AG04449 (cell line): Measurements from ENCODE around the gene MMP17.

ENCODE experiments used
- CTCF ChIA-PET: fragments of 350-600 bp; formaldehyde crosslinking; extraction: SDS; loops from one replicate; lab custom pipeline; 2021; ENCODE audit warnings: antibody characterized with exemption; lab: Yijun Ruan, JAX
- POLR2A ChIA-PET: fragments of 400-600, 350-600 bp; formaldehyde crosslinking; extraction: SDS; loops from one replicate; lab custom pipeline; 2020; ENCODE audit warnings: antibody characterized with exemption, inconsistent platforms; lab: Yijun Ruan, JAX
- DNase-seq: peaks from one replicate; pipeline ENCODE4 v3.0.0-alpha.2; 2010; ENCODE audit warnings: low read depth, low spot score
- H3K4me3 ChIP-seq: 2 replicates; pipeline ENCODE4 v1.5.1; 2011; ENCODE audit warnings: low read depth, mild to moderate bottlenecking, control low read depth, low read length
- TF ChIP-seq, protein P1 (sequence below): IDR thresholded peaks from one replicate; pipeline ENCODE4 v1.5.1; 2011; ENCODE audit warnings: mild to moderate bottlenecking, moderate library complexity, low read length, control low read depth, inconsistent platforms; ENCODE audit not compliant: insufficient read depth; ENCODE audit errors: missing control alignments

The MMP17 gene

DNA sequence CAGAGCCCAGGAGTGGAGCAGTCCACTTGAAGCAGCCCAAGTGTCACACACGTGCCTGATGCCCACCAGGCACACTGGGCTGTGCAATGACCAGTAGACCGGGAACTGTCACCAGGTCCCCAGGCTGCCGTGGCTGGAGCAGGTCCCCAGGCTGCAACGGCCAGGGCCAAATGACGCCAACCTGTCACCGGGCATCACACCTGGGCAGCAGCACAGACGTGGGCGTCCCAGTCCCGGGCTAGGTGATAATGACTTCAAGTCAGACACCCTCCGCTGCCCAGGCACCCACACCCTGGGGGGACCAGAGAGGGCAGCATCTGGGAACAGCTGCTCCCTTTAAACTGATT is 30.6 kb upstream of the MMP17 start:
- DNase-seq = no peak
- POLR2A ChIA-PET = no interaction called here
- TF ChIP-seq, protein P1, sequence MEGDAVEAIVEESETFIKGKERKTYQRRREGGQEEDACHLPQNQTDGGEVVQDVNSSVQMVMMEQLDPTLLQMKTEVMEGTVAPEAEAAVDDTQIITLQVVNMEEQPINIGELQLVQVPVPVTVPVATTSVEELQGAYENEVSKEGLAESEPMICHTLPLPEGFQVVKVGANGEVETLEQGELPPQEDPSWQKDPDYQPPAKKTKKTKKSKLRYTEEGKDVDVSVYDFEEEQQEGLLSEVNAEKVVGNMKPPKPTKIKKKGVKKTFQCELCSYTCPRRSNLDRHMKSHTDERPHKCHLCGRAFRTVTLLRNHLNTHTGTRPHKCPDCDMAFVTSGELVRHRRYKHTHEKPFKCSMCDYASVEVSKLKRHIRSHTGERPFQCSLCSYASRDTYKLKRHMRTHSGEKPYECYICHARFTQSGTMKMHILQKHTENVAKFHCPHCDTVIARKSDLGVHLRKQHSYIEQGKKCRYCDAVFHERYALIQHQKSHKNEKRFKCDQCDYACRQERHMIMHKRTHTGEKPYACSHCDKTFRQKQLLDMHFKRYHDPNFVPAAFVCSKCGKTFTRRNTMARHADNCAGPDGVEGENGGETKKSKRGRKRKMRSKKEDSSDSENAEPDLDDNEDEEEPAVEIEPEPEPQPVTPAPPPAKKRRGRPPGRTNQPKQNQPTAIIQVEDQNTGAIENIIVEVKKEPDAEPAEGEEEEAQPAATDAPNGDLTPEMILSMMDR = no peak
- H3K4me3 ChIP-seq = no peak overlapping the region
- CTCF ChIA-PET = no interaction called here

DNA sequence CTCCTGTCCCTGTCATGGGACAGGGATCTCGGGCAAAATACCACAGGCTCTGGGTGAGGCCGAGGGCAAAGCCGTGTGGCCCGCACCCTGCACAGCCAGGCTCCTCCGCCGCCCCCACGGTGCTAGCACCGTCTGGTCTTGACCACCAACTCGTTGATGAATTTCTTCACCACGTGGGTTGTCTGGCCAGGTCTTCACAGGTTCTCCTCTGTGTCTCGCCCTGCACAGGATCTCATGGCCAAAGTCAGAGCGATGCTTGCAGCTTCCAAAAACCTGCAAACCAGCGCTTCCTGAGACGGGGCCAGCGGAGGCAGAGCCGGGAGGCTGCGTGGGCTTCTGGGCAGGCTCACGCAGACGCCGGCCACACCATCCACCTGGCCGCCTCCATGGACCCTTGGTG is 29.0 kb upstream of the MMP17 start:
- POLR2A ChIA-PET = no interaction called here
- TF ChIP-seq, protein P1 = no peak
- CTCF ChIA-PET = no interaction called here

DNA sequence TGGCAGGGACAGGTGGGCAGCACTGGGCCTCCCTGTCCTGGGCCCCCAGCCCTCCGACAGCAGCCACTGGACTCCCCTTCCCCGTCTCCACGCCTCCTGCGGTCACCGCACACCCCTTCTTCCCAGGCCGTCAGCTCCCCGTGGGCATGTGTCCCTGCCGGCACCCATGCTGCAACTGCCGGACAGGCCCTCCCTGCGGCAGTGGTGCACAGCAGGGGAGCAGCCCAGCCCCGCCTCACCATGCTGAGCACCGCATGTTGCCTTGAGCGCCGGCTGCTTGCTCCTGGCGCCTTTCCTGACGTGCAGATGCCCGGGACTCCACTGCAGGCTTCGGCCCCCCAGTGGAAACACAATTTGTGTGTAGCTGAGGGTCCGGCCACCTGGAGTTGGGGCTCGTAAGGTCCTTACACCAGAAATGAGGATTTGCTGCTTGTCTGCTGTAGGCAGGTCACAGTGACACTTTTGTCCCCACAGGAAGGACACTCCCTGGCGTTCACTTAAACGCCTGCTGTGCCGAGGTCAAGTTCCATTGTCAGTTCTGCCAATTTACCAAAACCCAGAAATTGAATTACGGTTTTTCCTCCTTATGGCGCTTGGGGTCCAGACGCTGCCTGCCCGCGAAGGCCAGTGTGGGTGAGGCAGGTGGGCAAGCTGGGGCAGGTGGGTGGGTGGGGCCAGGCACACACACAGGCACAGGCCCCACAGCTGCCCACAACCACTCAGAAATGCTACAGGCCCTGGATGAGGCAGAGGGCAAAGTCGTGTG is 28.2 kb upstream of the MMP17 start:
- no peak for DNase-seq
- H3K4me3 ChIP-seq = no peak overlapping the region
- TF ChIP-seq, protein P1 = no peak
- ChIA-PET POLR2A (no interaction called here), CTCF (no interaction called here)

More for the DNA sequence above, 29.0 kb upstream of the MMP17 start:
- no peak overlapping the region for H3K4me3 ChIP-seq
- DNase-seq = no peak

DNA sequence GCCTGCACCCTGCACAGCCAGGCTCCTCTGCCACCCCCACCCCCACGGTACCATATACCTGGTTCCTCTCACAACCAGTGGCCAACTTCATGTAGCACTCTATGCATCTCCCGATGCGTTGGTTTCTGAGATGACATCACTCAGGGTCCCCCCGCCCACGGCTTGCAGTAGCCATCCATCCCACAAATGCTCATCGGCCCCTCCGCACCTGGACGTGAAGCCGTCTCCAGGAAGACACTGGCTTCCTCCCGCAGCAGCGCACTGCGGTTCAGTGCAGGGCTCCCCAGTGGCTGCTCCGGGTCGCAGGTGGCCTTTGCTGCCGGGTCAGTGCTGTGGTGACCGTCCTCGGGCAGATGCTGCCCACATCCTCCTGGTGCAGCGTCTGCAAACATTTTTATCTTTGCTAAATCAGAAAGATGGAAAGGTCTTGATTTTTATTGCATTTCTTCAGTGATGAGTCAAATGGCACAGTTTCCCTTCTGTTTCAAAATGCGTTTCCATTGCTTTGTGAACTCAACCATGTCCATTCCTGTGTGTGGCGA is 27.5 kb upstream of the MMP17 start:
- H3K4me3 ChIP-seq = no peak overlapping the region
- TF ChIP-seq, protein P1 = no peak
- CTCF ChIA-PET = no interaction called here
- POLR2A ChIA-PET = no interaction called here
- DNase-seq = no peak

DNA sequence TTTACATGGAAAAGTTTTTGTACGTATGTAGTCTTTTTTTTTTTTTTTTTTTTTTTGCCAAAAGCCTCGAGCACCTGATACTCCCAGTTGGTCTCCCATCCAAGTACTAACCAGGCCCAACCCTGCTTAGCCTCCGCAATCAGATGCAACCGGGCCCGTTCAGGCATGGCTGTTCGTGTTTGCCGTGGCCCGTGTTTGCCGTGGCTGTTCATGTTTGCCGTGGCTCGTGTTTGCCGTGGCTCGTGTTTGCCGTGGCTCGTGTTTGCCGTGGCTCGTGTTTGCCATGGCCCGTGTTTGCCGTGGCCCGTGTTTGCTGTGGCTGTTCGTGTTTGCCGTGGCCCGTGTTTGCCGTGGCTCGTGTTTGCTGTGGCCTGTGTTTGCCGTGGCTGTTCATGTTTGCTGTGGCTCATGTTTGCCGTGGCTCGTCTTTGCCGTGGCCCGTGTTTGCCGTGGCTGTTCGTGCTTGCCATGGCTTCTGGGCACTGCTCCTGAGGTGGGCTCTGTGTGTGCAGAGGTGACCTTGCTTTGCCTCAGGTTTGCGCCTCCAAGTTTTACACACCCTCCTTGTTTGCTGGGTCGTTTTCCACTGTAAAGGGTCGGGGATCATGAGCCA is 26.8 kb upstream of the MMP17 start:
- ChIA-PET POLR2A (no interaction called here), CTCF (no interaction called here)
- DNase-seq = no peak
- TF ChIP-seq, protein P1 = no peak
- no peak overlapping the region for H3K4me3 ChIP-seq

DNA sequence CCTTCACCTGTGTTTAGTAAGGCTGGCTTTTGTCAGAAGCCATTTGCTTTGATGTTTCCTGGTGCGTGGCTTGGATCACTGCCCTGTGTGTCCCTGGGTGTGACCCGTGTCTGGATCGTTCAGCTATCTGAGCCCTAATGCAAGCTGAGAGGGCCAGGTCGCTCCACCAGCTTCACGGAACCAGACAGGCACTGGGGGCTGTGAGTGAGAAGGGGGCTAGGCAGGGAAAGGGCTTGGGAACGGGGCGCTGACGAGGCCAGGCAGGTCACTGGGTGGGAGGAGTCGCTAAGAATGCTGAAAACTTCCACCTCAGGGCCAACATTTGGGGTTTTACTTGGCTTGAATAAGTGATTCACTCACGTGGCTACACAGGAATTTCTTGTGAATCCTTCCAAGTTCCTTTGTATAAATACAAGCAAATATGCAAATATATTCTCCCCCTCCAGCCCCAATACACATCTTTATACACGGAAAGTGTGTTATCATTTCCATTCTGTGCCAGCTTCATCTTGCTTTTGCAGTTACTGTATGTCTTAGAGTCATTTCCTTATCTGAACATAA is 24.2 kb upstream of the MMP17 start:
- H3K4me3 ChIP-seq = no peak overlapping the region
- CTCF ChIA-PET = interaction anchor here (0.6 to 0.7 kb wide), 2 partner anchors 13 to 888 kb away, joined by 3 to 4 read pairs; no protein-coding TSS in a partner anchor
- TF ChIP-seq, protein P1 = no peak
- no peak for DNase-seq
- POLR2A ChIA-PET = no interaction called here
